ENCODE results near the gene TAL1. TPM values are rescaled to one million over a fixed set of nuclear protein-coding genes. Genes with fewer than 3 reads are reported as not detected.

TAL1 gene
- polyA plus RNA-seq, 3 donors: 0.50 TPM; not detected in 2

DNA sequence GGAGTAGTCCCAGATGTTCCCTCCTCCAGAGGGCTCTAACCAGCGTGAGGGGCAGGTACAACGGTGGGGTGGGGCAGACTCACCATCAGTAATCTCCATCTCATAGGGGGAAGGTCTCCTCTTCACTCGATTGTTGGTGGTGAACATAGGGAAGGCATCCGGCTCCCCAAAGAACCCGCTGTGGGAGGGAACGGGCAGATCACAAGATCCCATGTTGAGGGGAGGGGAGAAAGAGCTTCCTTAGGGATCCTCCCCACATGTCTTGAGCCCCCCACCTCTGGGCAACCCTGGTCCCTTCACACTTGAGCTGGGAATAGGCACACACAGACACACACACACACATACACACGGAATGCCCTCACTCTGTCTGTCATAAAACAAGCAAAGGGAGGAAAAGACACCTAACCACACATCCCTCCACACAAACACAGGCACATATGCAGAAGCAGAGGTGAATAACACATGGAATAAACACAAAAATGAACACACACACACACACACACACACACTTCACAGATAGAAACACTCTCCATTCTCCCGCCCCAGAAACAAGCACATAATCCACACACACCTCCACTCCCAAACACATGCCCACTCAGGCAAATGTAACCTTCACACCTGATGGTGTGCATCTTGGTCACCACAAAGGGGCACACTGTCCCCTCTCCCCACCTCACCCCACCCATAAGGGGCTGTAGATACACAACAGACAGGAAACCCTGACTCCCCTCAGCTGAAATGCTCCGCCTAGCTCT lies 7.9 kb downstream of the TAL1 start:
- Mint-ChIP-seq H3K27ac (no peak overlapping the region), H3K27me3 (ENCODE audit: low read depth in 3 of 3) (peaks cover 35 to 45% (median 43%) of the 10 kb centered on the region in 3 donors), H3K4me3 (no peak overlapping the region), H3K4me1 (peaks cover 8% of the 10 kb centered on the region), H3K36me3 (no peaks in the 10 kb centered on the region), H3K9me3 (peaks cover 0 to 11% (median 1%) of the 10 kb centered on the region in 7 donors)
- H4K20me1 ChIP-seq (ENCODE audit: insufficient read depth, low read length): no peaks in the 10 kb centered on the region
- no peaks in the 10 kb centered on the region for H3K36me3 ChIP-seq (replicated peaks in 1 of 2; ENCODE audit: control insufficient read depth in 1 of 2, insufficient read depth in 2 of 2, low read length in 2 of 2)
- peaks cover 53 to 64% of the 10 kb centered on the region in 2 donors for H3K27me3 ChIP-seq (ENCODE audit: control insufficient read depth in 2 of 2, insufficient read depth in 2 of 2, low read length in 2 of 2)
- no peaks in the 10 kb centered on the region for H3K79me2 ChIP-seq (ENCODE audit: insufficient read depth, low read length)
- no peak overlapping the region for H3K4me2 ChIP-seq (replicated peaks; ENCODE audit: extremely low read depth, low read length, poor library complexity, severe bottlenecking)
- H3K4me3 ChIP-seq (replicated peaks in 1 of 3; ENCODE audit: low read depth in 2 of 3, low read length in 3 of 3): no peak overlapping the region
- no peak overlapping the region for H3K9ac ChIP-seq (ENCODE audit: insufficient read depth, low read length, poor library complexity, severe bottlenecking)
- 56% methylated on average over 2 of the region's 9 CpGs for WGBS (ENCODE audit: insufficient coverage)
- intact Hi-C loops (cut with micrococcal nuclease): no loop called here
- H2AFZ ChIP-seq (ENCODE audit: insufficient read depth, low read depth, low read length, poor library complexity, severe bottlenecking): no peak overlapping the region
- no peak for DNase-seq
- H3K4me1 ChIP-seq (ENCODE audit: control insufficient read depth in 1 of 2, insufficient read depth in 2 of 2, low read length in 2 of 2): peaks cover 0 to 8% of the 10 kb centered on the region in 2 donors
- H3K9me3 ChIP-seq (replicated peaks in 1 of 2; ENCODE audit: control insufficient read depth in 1 of 2, insufficient read depth in 1 of 2, low read length in 2 of 2): peaks cover 0 to 21% of the 10 kb centered on the region in 2 donors
- TF ChIP-seq, protein P1, sequence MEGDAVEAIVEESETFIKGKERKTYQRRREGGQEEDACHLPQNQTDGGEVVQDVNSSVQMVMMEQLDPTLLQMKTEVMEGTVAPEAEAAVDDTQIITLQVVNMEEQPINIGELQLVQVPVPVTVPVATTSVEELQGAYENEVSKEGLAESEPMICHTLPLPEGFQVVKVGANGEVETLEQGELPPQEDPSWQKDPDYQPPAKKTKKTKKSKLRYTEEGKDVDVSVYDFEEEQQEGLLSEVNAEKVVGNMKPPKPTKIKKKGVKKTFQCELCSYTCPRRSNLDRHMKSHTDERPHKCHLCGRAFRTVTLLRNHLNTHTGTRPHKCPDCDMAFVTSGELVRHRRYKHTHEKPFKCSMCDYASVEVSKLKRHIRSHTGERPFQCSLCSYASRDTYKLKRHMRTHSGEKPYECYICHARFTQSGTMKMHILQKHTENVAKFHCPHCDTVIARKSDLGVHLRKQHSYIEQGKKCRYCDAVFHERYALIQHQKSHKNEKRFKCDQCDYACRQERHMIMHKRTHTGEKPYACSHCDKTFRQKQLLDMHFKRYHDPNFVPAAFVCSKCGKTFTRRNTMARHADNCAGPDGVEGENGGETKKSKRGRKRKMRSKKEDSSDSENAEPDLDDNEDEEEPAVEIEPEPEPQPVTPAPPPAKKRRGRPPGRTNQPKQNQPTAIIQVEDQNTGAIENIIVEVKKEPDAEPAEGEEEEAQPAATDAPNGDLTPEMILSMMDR (IDR thresholded peaks at IDR 0.05): no peak
- no peak overlapping the region for H3K27ac ChIP-seq (ENCODE audit: low read depth in 1 of 2, low read length in 2 of 2)

DNA sequence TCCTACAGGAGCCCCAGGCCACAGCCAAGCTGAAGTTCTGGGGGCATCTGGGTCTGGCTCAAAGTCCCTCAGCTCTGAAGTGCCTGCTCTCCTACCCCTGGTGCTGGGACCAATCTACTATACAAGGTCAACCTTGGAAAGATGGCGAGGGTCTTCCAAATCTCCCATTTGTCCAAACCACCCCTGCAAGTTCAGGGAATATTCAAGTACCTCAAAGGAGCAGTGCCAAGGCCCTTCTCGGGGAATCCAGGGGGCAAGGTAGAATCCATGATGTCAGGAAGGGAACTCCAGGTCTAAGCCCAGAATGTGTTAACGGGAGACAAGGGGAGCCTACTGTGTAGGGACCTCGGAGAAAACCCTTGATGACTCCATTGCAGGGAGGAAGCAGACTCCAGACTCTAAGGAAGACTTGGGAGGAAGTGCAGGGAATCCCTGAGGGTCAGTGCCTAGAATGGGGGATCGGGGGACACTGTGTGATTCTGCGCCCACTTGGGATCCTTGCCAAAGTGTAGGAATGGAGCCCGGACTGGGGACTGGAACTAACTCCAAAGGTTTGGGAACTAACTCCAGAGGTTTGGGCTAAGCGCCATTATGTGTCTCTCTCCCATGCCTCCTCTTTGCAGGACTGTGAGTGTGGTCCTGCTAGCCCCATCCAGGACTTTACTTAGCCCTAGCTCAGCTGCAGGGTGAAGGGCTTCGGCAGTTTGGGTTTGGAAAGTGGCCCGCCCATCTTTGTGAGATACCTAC lies 8.7 kb downstream of the TAL1 start:
- peaks cover 0 to 8% of the 10 kb centered on the region in 2 donors for H3K4me1 ChIP-seq (ENCODE audit: control insufficient read depth in 1 of 2, insufficient read depth in 2 of 2, low read length in 2 of 2)
- TF ChIP-seq, protein P1 (IDR thresholded peaks at IDR 0.05): no peak
- H3K4me1 Mint-ChIP-seq: peaks cover 6% of the 10 kb centered on the region
- intact Hi-C loops (cut with micrococcal nuclease): no loop called here
- H3K9ac ChIP-seq (ENCODE audit: insufficient read depth, low read length, poor library complexity, severe bottlenecking): no peak overlapping the region
- no peaks in the 10 kb centered on the region for H3K36me3 ChIP-seq (replicated peaks in 1 of 2; ENCODE audit: control insufficient read depth in 1 of 2, insufficient read depth in 2 of 2, low read length in 2 of 2)
- peaks cover 0 to 21% of the 10 kb centered on the region in 2 donors for H3K9me3 ChIP-seq (replicated peaks in 1 of 2; ENCODE audit: control insufficient read depth in 1 of 2, insufficient read depth in 1 of 2, low read length in 2 of 2)
- H3K27ac ChIP-seq (ENCODE audit: low read depth in 1 of 2, low read length in 2 of 2): no peak overlapping the region
- DNase-seq: no peak
- H3K9me3 Mint-ChIP-seq: peaks cover 0 to 11% (median 0%) of the 10 kb centered on the region in 7 donors
- H3K27me3 Mint-ChIP-seq (ENCODE audit: low read depth in 3 of 3): peaks cover 28 to 38% (median 37%) of the 10 kb centered on the region in 3 donors
- no peaks in the 10 kb centered on the region for H4K20me1 ChIP-seq (ENCODE audit: insufficient read depth, low read length)
- no peak overlapping the region for H3K4me3 Mint-ChIP-seq
- 92% methylated on average over 8 of the region's 10 CpGs for WGBS (ENCODE audit: insufficient coverage)
- H3K79me2 ChIP-seq (ENCODE audit: insufficient read depth, low read length): no peaks in the 10 kb centered on the region
- H3K27ac Mint-ChIP-seq: no peak overlapping the region
- no peak overlapping the region for H2AFZ ChIP-seq (ENCODE audit: insufficient read depth, low read depth, low read length, poor library complexity, severe bottlenecking)
- peaks cover 45 to 57% of the 10 kb centered on the region in 2 donors for H3K27me3 ChIP-seq (ENCODE audit: control insufficient read depth in 2 of 2, insufficient read depth in 2 of 2, low read length in 2 of 2)
- no peak overlapping the region for H3K4me3 ChIP-seq (replicated peaks in 1 of 3; ENCODE audit: low read depth in 2 of 3, low read length in 3 of 3)
- H3K4me2 ChIP-seq (replicated peaks; ENCODE audit: extremely low read depth, low read length, poor library complexity, severe bottlenecking): no peak overlapping the region
- H3K36me3 Mint-ChIP-seq: no peaks in the 10 kb centered on the region
